ENCODE measurements around the gene DENND2C. TPM values are rescaled to one million over a fixed set of nuclear protein-coding genes. Genes with fewer than 3 reads are reported as not detected.
A peak's percentile ranks its signal among the peaks of the same experiment; 100 is the strongest.

Gene DENND2C
- total and polyA plus RNA-seq, 2 of the 13 experiments (the other 11 are each of a cell fraction or from before 2014, with no cell fraction given): 0.08 to 0.33 TPM

DNA sequence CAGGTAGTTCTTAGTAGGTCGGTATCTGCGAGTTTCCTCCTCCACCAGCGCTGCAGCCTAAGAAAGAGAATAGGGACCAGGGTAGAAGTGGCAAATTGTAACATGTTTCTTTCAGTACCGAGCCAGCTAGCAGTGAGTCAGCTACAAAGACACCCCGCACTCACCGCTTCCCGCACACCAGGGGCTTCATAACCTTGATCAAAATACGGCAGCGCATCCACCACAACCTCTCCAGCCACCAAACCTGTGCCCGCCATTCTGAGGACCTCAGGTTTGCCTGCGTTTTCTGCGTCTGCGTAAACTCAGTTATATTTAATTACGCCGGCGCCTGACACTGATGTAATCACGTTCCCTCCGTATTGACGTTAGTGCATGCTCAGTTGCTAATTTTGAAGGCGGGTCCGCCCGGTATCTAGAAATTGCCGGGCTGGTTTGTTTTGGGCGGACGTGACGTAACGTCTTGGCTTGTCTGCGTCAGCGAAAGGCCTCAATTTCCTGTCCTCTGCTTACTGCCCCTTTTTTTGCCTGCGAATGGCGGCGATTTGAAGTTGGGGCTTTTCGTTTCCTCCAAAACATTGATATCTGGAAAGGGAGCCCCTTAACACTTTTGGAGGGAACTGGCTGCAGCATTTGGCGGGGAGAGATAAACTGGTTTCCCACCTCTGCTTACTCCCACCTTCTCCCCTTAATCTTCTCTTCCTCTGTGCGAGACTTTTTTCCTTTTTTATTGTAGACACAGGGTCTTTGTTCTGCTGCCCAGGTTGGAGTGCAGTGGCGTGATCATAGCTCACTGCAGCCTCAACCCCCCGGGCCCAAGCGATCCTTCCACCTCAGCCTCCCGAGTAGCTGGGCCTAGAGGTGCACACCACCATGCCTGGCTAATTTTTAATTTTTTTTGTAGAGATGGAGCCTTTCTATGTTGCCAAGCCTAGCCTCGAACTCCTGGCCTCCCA is 88.2 kb downstream of the DENND2C start, which contains the start of gene BCAS2 (continued):
- no peak for TF ChIP-seq ZKSCAN8 (CRISPR knock-in tag; IDR thresholded peaks at IDR 0.05; ENCODE audit: borderline replicate concordance)
- TF ChIP-seq MATR3 (CRISPR knock-in tag; IDR thresholded peaks at IDR 0.05): no peak
- TF ChIP-seq, protein P1, sequence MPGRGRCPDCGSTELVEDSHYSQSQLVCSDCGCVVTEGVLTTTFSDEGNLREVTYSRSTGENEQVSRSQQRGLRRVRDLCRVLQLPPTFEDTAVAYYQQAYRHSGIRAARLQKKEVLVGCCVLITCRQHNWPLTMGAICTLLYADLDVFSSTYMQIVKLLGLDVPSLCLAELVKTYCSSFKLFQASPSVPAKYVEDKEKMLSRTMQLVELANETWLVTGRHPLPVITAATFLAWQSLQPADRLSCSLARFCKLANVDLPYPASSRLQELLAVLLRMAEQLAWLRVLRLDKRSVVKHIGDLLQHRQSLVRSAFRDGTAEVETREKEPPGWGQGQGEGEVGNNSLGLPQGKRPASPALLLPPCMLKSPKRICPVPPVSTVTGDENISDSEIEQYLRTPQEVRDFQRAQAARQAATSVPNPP (CRISPR knock-in tag; IDR thresholded peaks at IDR 0.05): no peak
- TF ChIP-seq, protein P2, sequence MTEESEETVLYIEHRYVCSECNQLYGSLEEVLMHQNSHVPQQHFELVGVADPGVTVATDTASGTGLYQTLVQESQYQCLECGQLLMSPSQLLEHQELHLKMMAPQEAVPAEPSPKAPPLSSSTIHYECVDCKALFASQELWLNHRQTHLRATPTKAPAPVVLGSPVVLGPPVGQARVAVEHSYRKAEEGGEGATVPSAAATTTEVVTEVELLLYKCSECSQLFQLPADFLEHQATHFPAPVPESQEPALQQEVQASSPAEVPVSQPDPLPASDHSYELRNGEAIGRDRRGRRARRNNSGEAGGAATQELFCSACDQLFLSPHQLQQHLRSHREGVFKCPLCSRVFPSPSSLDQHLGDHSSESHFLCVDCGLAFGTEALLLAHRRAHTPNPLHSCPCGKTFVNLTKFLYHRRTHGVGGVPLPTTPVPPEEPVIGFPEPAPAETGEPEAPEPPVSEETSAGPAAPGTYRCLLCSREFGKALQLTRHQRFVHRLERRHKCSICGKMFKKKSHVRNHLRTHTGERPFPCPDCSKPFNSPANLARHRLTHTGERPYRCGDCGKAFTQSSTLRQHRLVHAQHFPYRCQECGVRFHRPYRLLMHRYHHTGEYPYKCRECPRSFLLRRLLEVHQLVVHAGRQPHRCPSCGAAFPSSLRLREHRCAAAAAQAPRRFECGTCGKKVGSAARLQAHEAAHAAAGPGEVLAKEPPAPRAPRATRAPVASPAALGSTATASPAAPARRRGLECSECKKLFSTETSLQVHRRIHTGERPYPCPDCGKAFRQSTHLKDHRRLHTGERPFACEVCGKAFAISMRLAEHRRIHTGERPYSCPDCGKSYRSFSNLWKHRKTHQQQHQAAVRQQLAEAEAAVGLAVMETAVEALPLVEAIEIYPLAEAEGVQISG (CRISPR knock-in tag; IDR thresholded peaks at IDR 0.05): peak; percentile 77
- no peak for TF ChIP-seq GPN1 (CRISPR knock-in tag; IDR thresholded peaks at IDR 0.05; ENCODE audit: borderline replicate concordance)
- TF ChIP-seq, protein P3, sequence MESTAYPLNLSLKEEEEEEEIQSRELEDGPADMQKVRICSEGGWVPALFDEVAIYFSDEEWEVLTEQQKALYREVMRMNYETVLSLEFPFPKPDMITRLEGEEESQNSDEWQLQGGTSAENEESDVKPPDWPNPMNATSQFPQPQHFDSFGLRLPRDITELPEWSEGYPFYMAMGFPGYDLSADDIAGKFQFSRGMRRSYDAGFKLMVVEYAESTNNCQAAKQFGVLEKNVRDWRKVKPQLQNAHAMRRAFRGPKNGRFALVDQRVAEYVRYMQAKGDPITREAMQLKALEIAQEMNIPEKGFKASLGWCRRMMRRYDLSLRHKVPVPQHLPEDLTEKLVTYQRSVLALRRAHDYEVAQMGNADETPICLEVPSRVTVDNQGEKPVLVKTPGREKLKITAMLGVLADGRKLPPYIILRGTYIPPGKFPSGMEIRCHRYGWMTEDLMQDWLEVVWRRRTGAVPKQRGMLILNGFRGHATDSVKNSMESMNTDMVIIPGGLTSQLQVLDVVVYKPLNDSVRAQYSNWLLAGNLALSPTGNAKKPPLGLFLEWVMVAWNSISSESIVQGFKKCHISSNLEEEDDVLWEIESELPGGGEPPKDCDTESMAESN (CRISPR knock-in tag; conservative IDR thresholded peaks at IDR 0.05): peak; percentile 35; the same call in 1 of the 2 replicates
- TF ChIP-seq IRF2 (CRISPR knock-in tag; IDR thresholded peaks at IDR 0.05): peak; percentile 66; the same call in 1 of the 2 replicates
- 0 out of 2 replicates have a peak, but pooled peaks have one; percentile 32 for TF ChIP-seq ZNF337 (CRISPR knock-in tag; IDR thresholded peaks at IDR 0.05; ENCODE audit: borderline replicate concordance, low read depth)
- TF ChIP-seq ZNF256 (CRISPR knock-in tag; conservative IDR thresholded peaks at IDR 0.05): no peak
- peak; percentile 47; the same call in 1 of the 2 replicates for TF ChIP-seq ZNF230 (CRISPR knock-in tag; IDR thresholded peaks at IDR 0.05)
- TF ChIP-seq TBP (CRISPR knock-in tag; IDR thresholded peaks at IDR 0.05): no peak
- TF ChIP-seq ZNF703 (CRISPR knock-in tag; IDR thresholded peaks at IDR 0.05; ENCODE audit: borderline replicate concordance): no peak
- TF ChIP-seq ZNF768 (CRISPR knock-in tag; IDR thresholded peaks at IDR 0.05): no peak
- no peak for TF ChIP-seq KMT2A (CRISPR knock-in tag; IDR thresholded peaks at IDR 0.05)
- TF ChIP-seq ZNF350 (CRISPR knock-in tag; IDR thresholded peaks at IDR 0.05; ENCODE audit: borderline replicate concordance, low read depth): peak; percentile 64
- no peak for TF ChIP-seq TOE1 (CRISPR knock-in tag; IDR thresholded peaks at IDR 0.05)
- no peak for TF ChIP-seq ZNF253 (CRISPR knock-in tag; IDR thresholded peaks at IDR 0.05; ENCODE audit: borderline replicate concordance)
- TF ChIP-seq, protein P4, sequence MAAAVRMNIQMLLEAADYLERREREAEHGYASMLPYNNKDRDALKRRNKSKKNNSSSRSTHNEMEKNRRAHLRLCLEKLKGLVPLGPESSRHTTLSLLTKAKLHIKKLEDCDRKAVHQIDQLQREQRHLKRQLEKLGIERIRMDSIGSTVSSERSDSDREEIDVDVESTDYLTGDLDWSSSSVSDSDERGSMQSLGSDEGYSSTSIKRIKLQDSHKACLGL (CRISPR knock-in tag; IDR thresholded peaks at IDR 0.05): no peak
- TF ChIP-seq PITX1 (CRISPR knock-in tag; IDR thresholded peaks at IDR 0.05): peak; percentile 55; the same call in 1 of the 2 replicates
- TF ChIP-seq ZNF232 (CRISPR knock-in tag; IDR thresholded peaks at IDR 0.05; ENCODE audit: borderline replicate concordance): no peak
- peak; percentile 77 for TF ChIP-seq MAFF (IDR thresholded peaks at IDR 0.05; ENCODE audit: low read depth, low read length)
- no peak for TF ChIP-seq ZNF17 (CRISPR knock-in tag; IDR thresholded peaks at IDR 0.05)
- TF ChIP-seq TEAD3 (CRISPR knock-in tag; optimal IDR thresholded peaks at IDR 0.05; ENCODE audit: borderline replicate concordance): peak; percentile 21
- peak; percentile 72; the same call in 1 of the 2 replicates for TF ChIP-seq KDM5A (IDR thresholded peaks at IDR 0.05; ENCODE audit: borderline replicate concordance, low read length)
